GM20000 (cell line): ENCODE data around the gene SOAT2.
"Not testable (repeated sequence)": the region's sequence is repeated elsewhere in the genome, so short reads cannot be mapped to it uniquely, and the experiment has no call there.

Source experiments
- DNase-seq: peaks from one replicate; pipeline ENCODE4 v3.0.0; 2012; ENCODE audit warnings: low spot score
- CTCF ChIP-seq: IDR thresholded peaks from 2 replicates; pipeline ENCODE4 v1.5.1; 2012; ENCODE audit warnings: mild to moderate bottlenecking, control low read depth; ENCODE audit errors: extremely low read depth, missing control alignments

SOAT2 gene

GRCh38 chr12:53100466-53101151 lies 2.7 kb upstream of the SOAT2 start:
- peak; percentile 5 for DNase-seq
- no peak for TF ChIP-seq CTCF

- no peak for TF ChIP-seq CTCF
- DNase-seq, result no peak
These were observed 2.0 kb upstream of the SOAT2 start for GRCh38 chr12:53101266-53101665.

- peak; percentile 20 for DNase-seq
- TF ChIP-seq CTCF, result no peak
These were observed 1.1 kb upstream of the SOAT2 start for GRCh38 chr12:53101931-53102781.

GRCh38 chr12:53103860-53104305 lies 597 bp downstream of the SOAT2 start:
- DNase-seq, result peak; percentile 30
- no peak for TF ChIP-seq CTCF

- DNase-seq, result no peak
- no peak for TF ChIP-seq CTCF
These were observed 2.0 kb downstream of the SOAT2 start for GRCh38 chr12:53105256-53105655.

DNA sequence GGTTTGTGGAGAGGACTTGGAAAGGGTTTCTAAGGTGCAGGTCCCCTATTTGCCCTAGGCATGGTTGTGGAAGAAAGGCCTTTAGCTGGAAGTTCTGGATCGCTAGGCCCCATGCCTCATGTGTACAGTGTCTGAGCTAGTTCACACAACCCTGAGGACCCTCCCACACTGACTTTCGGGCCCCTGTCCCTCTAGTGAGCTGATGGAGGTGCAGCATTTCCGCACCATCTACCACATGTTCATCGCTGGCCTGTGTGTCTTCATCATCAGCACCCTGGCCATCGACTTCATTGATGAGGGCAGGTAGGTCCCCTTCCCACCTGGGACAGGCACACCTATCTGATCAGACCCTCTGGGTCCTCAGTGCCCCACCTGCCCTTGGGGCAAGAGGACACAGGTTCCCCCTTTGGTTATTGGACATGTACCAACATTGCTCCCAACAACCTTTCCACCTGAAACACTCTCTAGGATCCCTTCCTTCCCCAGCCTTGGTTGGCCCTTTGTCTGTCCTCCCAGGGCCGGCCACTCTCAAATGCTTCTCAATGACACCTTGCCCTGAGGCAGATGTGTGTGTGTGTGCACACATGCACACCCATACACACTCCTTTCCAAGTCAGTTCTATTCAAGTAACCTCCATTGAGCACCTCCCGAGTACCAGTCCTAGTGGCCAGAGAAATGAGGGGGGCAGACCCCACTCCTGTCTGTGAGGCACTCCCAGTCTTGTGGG lies 2.6 kb downstream of the SOAT2 start:
- DNase-seq, result no peak
- no peak for TF ChIP-seq CTCF

- DNase-seq, result no peak
- no peak for TF ChIP-seq CTCF
These were observed 3.8 kb downstream of the SOAT2 start for GRCh38 chr12:53107122-53107521.

GRCh38 chr12:53112431-53112830 lies 9.1 kb downstream of the SOAT2 start:
- not testable (repeated sequence) for DNase-seq
